Spleen (tissue), 7 donors: ENCODE measurements around the gene IL18.

Source experiments
- CTCF ChIP-seq, 11 experiments: fragments of 200-600 bp in 7 of 11; fragments of 450-650 bp in 4 of 11; sonication (generic) in 4 of 11; IDR thresholded peaks in 8 of 11; conservative IDR thresholded peaks in 3 of 11; 1 replicate in 7 of 11; 2 replicates in 4 of 11; pipeline versions ENCODE4 v1.4.0 to v1.8.0; 2016 to 2021; ENCODE audit warnings: antibody characterized with exemption in 11 of 11, inconsistent platforms in 4 of 11, mild to moderate bottlenecking in 1 of 11
- POLR2A ChIP-seq, 3 donors: fragments of 450-650 bp; IDR thresholded peaks; one replicate each; pipeline ENCODE4 v1.5.1; 2017; ENCODE audit warnings: antibody characterized with exemption in 3 of 3, mild to moderate bottlenecking in 1 of 3
- donor health status: DM: no; HTN: no; CAD: no; lungs with moderate emphysema.
- donor health status: DM: no; HTN: no; CAD: no.
- donor health status: DM: no; HTN: no; CAD: no.

- TF ChIP-seq CTCF (IDR thresholded peaks at IDR 0.05 in 8 of 11, conservative IDR thresholded peaks at IDR 0.05 in 3 of 11): no peak
- TF ChIP-seq POLR2A (IDR thresholded peaks at IDR 0.05): no peak
Measured at GRCh38 chr11:112159098-112160065, 4.5 kb downstream of the IL18 start.
